AG09309 (cell line): ENCODE results near the gene CAMK1D.

Experiments used
- DNase-seq: peaks from one replicate; pipeline ENCODE4 v3.0.0-alpha.2; 2010; ENCODE audit warnings: low read depth
- H3K4me3 ChIP-seq: 2 replicates; pipeline ENCODE4 v1.5.1; 2011; ENCODE audit warnings: mild to moderate bottlenecking, low read depth, low read length, moderate library complexity; ENCODE audit not compliant: control insufficient read depth
- CTCF ChIP-seq: IDR thresholded peaks from 2 replicates; pipeline ENCODE4 v1.5.1; 2011; ENCODE audit warnings: mild to moderate bottlenecking, low read depth, low read length, inconsistent platforms; ENCODE audit not compliant: insufficient read depth, control insufficient read depth; ENCODE audit errors: missing control alignments

The CAMK1D gene

GRCh38 chr10:12590675-12591659 lies 241.6 kb downstream of the CAMK1D start:
- no peak for DNase-seq
- TF ChIP-seq CTCF: no peak
- H3K4me3 ChIP-seq: no peak overlapping the region

GRCh38 chr10:12592967-12593366 lies 243.6 kb downstream of the CAMK1D start:
- TF ChIP-seq CTCF: no peak
- no peak for DNase-seq
- H3K4me3 ChIP-seq: no peak overlapping the region

- H3K4me3 ChIP-seq: no peak overlapping the region
- no peak for TF ChIP-seq CTCF
- DNase-seq: no peak
Observed at GRCh38 chr10:12594448-12594944, 245.1 kb downstream of the CAMK1D start.

- no peak for TF ChIP-seq CTCF
- no peak for DNase-seq
- H3K4me3 ChIP-seq: no peak overlapping the region
Observed at GRCh38 chr10:12595936-12596576, 246.7 kb downstream of the CAMK1D start.

GRCh38 chr10:12597176-12597575 lies 247.8 kb downstream of the CAMK1D start:
- no peak for TF ChIP-seq CTCF
- no peak for DNase-seq
- H3K4me3 ChIP-seq: no peak overlapping the region

GRCh38 chr10:12597788-12598765 lies 248.7 kb downstream of the CAMK1D start:
- TF ChIP-seq CTCF: no peak
- H3K4me3 ChIP-seq: no peak overlapping the region
- no peak for DNase-seq
